ENCODE data around the gene CACNA1E. TPM values are rescaled to one million over a fixed set of nuclear protein-coding genes. Genes with fewer than 3 reads are reported as not detected.
A peak's percentile ranks its signal among the peaks of the same experiment; 100 is the strongest.

CACNA1E gene
- total RNA-seq = not detected in 2 replicates

DNA sequence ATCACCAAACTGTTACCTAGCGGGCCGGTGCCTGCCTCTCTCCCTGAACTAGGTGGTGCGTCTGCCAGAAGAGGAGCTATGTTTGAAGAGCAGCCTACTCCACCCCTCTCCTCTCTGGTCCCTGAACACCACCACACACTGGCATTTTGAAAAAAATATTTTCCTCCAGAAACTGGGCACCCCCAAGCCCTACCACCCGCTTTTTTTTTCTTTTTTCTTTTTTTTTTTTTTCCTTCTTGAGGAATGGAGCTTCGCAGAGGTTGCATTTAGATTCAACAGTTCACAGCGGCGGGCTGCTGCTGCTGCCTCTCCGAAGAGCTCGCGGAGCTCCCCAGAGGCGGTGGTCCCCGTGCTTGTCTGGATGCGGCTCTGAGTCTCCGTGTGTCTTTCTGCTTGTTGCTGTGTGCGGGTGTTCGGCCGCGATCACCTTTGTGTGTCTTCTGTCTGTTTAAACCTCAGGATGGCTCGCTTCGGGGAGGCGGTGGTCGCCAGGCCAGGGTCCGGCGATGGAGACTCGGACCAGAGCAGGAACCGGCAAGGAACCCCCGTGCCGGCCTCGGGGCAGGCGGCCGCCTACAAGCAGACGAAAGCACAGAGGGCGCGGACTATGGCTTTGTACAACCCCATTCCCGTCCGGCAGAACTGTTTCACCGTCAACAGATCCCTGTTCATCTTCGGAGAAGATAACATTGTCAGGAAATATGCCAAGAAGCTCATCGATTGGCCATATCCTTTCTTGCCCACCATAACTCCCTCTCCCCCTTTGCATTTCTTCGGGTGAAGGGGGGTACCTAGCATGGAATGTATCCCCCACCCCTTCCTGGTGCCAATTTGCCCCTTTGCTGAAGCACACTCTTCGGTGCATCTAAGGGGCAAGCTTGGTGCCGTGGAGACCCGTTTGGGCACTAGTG lies at the start of gene CACNA1E:
Gene CACNA1E, plus strand, starts transcription at position 233 of the 911 bp plus-strand sequence. Its CDS starts 228 bp downstream, at position 461.
- Mint-ChIP-seq H3K27ac (no peak within 1 kb of the TSS), H3K4me1 (peaks cover 7% of the 10 kb centered on the region), H3K36me3 (ENCODE audit: low read depth) (no peaks in the 10 kb centered on the region), H3K9me3 (no peaks in the 10 kb centered on the region), H3K27me3 (peaks cover 72% of the 10 kb centered on the region), H3K4me3 (peak within 1 kb of the TSS; percentile 75)
- DNase-seq = no peak
- intact Hi-C loops (cut with micrococcal nuclease) = loop anchor here (10.0 kb wide), 2 partner anchors 911 to 1249 kb away; partner anchors contain the start of genes GLUL and LHX4

DNA sequence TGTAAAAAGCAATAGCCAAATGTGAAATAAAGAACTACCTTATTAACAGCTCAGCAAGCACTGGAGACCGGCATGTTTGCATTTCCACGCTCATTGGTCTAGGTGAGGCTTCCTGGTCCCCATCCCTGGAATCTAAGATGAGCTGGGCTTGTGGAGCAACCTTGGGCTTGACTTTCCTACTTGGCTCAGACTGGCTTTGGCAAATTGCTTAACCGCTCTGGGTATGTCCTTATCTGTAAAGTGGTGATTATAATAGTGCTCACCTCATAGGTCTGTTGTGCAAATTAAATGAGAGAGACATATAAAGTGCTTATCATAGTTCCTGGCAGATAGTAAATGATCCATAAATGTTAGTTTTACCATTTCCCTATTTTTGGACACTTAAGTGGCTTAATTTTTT lies 49.4 kb upstream of the CACNA1E start:
- Mint-ChIP-seq H3K27me3 (peaks cover 35% of the 10 kb centered on the region), H3K4me3 (no peak overlapping the region), H3K9me3 (no peaks in the 10 kb centered on the region), H3K36me3 (ENCODE audit: low read depth) (no peaks in the 10 kb centered on the region), H3K27ac (no peak overlapping the region), H3K4me1 (no peaks in the 10 kb centered on the region)
- intact Hi-C loops (cut with micrococcal nuclease) = no loop called here
- no peak for DNase-seq

DNA sequence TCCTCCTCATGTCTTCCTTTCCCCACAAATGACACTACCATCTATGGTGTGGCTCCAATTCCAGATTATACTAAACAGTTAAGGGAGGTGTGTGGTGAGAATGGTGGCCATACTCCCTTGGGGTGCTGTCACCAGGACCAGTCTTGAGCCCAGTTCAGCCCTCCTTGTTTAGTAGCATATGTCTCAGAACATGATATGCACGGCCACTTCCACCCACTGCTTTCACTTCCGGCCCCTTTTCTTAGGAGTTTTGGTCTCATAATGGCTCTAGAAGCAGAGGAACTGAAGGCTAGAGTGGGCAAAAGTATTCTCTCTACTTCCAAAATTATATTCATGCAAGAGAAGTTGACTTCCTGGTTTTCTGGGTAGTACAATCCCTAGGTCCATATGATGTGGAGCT lies 45.3 kb upstream of the CACNA1E start:
- no peak for DNase-seq
- Mint-ChIP-seq H3K9me3 (no peaks in the 10 kb centered on the region), H3K4me1 (no peaks in the 10 kb centered on the region), H3K4me3 (no peak overlapping the region), H3K27me3 (peaks cover 32% of the 10 kb centered on the region), H3K27ac (no peak overlapping the region), H3K36me3 (ENCODE audit: low read depth) (no peaks in the 10 kb centered on the region)
- intact Hi-C loops (cut with micrococcal nuclease) = no loop called here

DNA sequence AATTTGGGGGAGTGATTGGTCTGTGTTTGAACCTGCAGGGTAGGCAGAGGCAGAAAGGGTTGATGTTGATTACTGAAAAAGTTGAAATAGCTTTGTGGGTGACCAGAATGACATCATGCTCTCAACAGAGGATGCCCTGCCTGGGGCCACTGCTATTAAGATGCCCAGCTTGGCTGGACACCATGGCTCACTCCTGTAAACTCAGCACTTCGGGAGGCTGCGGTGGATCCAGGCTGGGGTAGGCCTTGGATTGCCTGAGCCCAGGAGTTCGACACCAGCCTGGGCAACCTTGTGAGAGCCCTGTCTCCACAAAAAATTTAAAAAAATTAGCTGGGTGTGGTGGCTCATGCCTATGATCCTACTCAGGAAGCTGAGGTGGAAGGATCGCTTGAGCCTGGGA lies 42.8 kb upstream of the CACNA1E start:
- no peak for DNase-seq
- H3K27ac Mint-ChIP-seq = no peak overlapping the region
- intact Hi-C loops (cut with micrococcal nuclease) = no loop called here
- no peaks in the 10 kb centered on the region for H3K36me3 Mint-ChIP-seq (ENCODE audit: low read depth)
- no peaks in the 10 kb centered on the region for H3K4me1 Mint-ChIP-seq
- no peaks in the 10 kb centered on the region for H3K9me3 Mint-ChIP-seq
- no peak overlapping the region for H3K4me3 Mint-ChIP-seq
- H3K27me3 Mint-ChIP-seq = peaks cover 29% of the 10 kb centered on the region

DNA sequence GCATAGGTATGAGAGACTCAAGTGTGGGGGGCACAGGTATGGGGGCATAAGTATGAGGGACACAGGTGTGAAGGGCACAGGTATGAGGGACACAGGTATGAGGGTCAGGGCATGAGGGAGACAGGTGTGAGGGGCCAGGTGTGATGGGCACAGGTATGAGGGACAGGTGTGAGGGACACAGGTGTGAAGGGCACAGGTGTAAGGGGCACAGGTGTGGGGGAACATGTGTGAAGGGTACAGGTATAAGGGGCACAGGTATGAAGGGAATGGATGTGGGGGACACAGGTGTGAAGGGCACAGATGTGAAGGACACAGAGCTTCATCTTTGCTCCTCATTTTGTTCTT lies 41.2 kb upstream of the CACNA1E start:
- H3K36me3 Mint-ChIP-seq (ENCODE audit: low read depth) = no peaks in the 10 kb centered on the region
- no peaks in the 10 kb centered on the region for H3K9me3 Mint-ChIP-seq
- no peak overlapping the region for H3K4me3 Mint-ChIP-seq
- no peak overlapping the region for H3K27ac Mint-ChIP-seq
- H3K4me1 Mint-ChIP-seq = no peaks in the 10 kb centered on the region
- DNase-seq = no peak
- intact Hi-C loops (cut with micrococcal nuclease) = no loop called here
- H3K27me3 Mint-ChIP-seq = peaks cover 25% of the 10 kb centered on the region

DNA sequence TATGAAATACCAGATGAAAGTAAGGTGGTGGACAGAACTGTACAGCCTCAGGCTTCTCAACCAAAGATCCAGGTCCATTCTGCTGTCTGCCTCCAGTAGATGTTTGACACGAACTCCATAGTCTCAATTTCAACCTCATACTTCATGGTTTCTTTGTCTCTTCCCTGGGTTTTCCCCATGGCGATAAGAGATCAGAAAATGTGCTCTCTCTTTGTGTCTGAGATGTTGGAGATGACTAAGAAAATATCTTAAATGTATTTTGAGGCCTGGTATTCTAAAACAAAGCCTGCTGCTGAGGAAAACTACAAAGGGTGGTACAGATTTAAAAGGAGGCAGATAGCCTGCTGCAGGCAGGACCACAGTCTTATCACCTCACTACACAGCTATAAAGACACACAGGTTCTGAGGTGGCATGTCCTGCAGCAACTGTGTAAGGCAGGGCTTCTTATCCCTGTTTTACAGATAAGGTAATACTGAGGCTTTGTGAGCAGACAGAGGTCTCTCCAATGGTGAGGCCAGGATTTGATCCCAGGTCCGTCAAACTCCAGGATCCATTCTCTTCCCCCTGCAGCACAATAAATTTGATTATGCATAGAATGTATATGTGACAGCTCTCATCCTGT lies 40.0 kb upstream of the CACNA1E start:
- Mint-ChIP-seq H3K9me3 (no peaks in the 10 kb centered on the region), H3K27ac (no peak overlapping the region)

DNA sequence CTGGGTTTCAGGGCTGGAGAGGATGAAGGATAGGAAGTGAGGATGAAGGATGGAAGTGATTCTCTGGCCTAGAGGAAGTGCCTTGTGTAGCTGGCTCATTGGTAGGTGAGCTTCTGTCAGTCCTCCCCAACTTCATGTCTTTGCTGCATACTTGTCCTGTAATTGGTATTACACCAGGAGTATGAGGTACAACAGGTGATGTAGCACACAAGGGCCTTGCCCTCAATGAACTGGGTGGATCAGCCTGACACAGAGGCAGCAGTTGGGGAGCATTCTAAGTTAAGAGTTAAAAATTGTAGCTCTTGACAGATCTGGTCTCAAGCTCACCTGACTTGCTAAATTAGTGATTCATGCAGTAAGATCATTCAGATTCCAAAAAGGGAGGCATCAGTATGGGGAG lies 37.9 kb upstream of the CACNA1E start:
- Mint-ChIP-seq H3K4me3 (no peak overlapping the region), H3K27ac (no peak overlapping the region), H3K9me3 (no peaks in the 10 kb centered on the region), H3K4me1 (no peaks in the 10 kb centered on the region), H3K36me3 (ENCODE audit: low read depth) (no peaks in the 10 kb centered on the region), H3K27me3 (peaks cover 11% of the 10 kb centered on the region)
- intact Hi-C loops (cut with micrococcal nuclease) = no loop called here
- no peak for DNase-seq

More for the DNA sequence above, 40.0 kb upstream of the CACNA1E start:
- no peaks in the 10 kb centered on the region for H3K36me3 Mint-ChIP-seq (ENCODE audit: low read depth)
- H3K4me1 Mint-ChIP-seq = no peaks in the 10 kb centered on the region
- DNase-seq = no peak
- no peak overlapping the region for H3K4me3 Mint-ChIP-seq
- H3K27me3 Mint-ChIP-seq = peaks cover 15% of the 10 kb centered on the region
- intact Hi-C loops (cut with micrococcal nuclease) = no loop called here

DNA sequence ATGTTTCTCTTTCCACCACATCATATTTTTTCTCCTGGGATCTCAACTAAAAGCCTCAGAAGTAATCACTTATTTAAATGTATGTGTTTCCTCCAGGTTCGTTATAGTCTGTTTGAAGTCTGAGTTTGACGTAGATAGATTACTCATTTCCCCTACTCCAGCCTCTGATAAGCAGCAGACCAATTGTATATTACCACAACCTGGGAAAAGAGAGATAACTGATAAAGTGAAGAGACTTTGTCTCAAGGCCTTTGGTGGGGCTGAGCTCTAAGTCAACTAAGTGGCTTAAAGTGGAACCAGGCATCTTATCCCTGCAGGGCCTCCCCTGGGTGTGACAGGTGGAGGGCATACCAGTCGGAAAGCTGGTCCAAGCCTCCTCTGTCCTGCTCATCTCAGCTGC lies 34.9 kb upstream of the CACNA1E start:
- no peak overlapping the region for H3K4me3 Mint-ChIP-seq
- H3K4me1 Mint-ChIP-seq = no peaks in the 10 kb centered on the region
- no peaks in the 10 kb centered on the region for H3K36me3 Mint-ChIP-seq (ENCODE audit: low read depth)
- H3K27me3 Mint-ChIP-seq = peaks cover 11% of the 10 kb centered on the region
- intact Hi-C loops (cut with micrococcal nuclease) = no loop called here
- no peak overlapping the region for H3K27ac Mint-ChIP-seq
- DNase-seq = no peak
- H3K9me3 Mint-ChIP-seq = no peaks in the 10 kb centered on the region

DNA sequence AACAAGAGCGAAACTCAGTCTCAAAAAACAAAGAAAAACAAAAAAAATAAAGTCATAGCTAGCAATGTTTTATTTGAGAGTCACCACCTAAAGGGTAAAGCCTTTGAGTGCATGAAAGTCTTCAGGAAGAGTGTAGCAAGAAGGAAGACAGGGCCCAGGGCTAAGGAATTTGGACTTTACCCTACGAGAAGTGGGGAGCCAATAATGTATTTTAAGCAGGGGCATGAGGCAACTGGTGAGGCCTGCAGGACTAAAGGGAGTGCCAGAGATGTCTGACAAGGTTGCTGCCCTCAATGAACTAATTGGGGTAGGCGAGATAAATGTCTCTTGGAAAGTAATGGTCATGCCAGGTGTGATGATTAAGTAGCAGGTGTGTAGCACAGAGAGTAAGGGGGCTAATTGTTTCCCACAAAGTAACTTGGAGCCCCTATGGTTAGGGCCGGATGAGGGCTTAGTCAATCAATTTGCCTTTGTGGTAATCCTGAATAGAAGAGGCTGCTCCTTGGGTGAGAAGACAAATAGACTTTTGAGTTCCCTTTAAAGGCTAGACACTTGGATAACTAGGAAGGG lies 31.6 kb upstream of the CACNA1E start:
- no peak overlapping the region for H3K4me3 Mint-ChIP-seq
- intact Hi-C loops (cut with micrococcal nuclease) = no loop called here

DNA sequence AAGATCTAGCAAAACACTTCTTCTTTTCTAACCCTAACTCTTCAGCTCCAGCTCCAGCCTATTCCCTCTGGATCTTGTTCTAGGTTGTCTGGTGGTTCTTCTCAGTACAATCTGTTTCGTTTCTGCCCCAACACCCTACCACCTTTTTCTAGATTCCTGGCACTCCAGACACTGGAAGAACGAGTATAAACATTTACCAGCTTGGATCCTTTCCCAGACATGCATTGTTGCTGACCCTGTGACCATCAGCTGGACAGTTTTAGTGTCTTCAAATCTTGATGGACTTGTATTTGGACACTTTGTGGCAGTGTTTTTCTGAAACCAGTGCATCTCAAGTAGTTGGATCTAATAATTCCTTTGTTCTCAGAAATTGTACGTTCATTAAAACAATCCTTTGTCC lies 30.6 kb upstream of the CACNA1E start:
- Mint-ChIP-seq H3K27me3 (peaks cover 4% of the 10 kb centered on the region), H3K9me3 (no peaks in the 10 kb centered on the region), H3K4me1 (no peaks in the 10 kb centered on the region), H3K27ac (no peak overlapping the region), H3K4me3 (no peak overlapping the region), H3K36me3 (ENCODE audit: low read depth) (no peaks in the 10 kb centered on the region)
- DNase-seq = no peak
- intact Hi-C loops (cut with micrococcal nuclease) = no loop called here

More for the DNA sequence above, 31.6 kb upstream of the CACNA1E start:
- Mint-ChIP-seq H3K27ac (no peak overlapping the region), H3K36me3 (ENCODE audit: low read depth) (no peaks in the 10 kb centered on the region), H3K4me1 (no peaks in the 10 kb centered on the region), H3K27me3 (peaks cover 4% of the 10 kb centered on the region), H3K9me3 (no peaks in the 10 kb centered on the region)
- no peak for DNase-seq

DNA sequence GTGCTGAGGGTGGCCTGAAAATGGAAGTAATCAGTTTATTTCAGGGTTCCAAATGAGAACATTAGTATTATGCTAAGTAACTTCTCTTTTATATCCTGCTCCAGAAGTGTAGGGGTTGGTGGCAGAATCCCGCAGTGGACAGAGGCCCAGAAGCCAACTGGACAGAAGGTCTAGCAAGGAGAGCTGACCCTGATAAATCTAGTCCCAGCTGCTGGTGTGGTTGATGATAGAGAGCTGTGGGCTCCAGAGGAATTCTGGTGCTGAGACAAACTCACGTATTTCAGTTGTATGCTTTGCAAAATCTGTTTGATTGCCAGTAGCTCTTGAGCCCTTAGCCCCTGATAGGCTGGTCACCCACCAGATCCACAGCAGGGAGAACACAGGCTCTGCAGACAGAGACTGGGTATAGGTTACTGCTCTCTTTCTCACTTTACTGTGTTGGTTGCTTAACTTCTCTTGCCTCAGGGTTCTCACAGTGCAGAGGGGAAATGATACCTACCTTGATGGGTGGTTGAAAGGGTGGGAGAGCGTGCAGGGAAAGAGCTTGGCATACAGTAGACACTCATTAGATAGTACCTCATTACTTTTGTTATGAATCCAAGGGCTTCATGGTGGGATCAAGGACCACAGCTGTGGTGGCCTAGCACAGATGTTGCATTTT lies 29.6 kb upstream of the CACNA1E start:
- no peaks in the 10 kb centered on the region for H3K9me3 Mint-ChIP-seq
- no peak for DNase-seq
- no peak overlapping the region for H3K4me3 Mint-ChIP-seq
- no peak overlapping the region for H3K27ac Mint-ChIP-seq
- intact Hi-C loops (cut with micrococcal nuclease) = no loop called here
- no peaks in the 10 kb centered on the region for H3K4me1 Mint-ChIP-seq
- no peaks in the 10 kb centered on the region for H3K36me3 Mint-ChIP-seq (ENCODE audit: low read depth)
- peaks cover 4% of the 10 kb centered on the region for H3K27me3 Mint-ChIP-seq

DNA sequence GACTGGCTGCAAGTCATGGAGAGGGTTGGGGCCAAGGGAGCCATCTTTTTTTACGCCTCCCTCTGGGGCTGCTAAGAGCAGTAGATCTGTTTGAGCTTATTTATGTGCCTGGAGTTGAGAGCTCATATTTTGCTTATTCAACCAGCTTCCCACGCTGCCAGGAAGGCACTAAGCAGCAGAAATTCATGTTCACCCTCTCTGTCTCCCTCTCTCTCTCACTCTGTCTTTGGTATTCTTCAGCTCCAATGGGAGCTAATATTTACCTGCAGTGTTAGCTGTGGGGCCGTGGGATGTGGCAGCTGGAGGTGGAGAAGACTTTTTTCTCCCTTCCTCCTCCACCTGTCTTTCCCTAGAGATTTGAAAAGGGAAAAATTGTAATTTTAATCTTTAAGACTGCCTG lies 26.8 kb upstream of the CACNA1E start:
- Mint-ChIP-seq H3K27me3 (peaks cover 5% of the 10 kb centered on the region), H3K27ac (no peak overlapping the region), H3K4me1 (no peaks in the 10 kb centered on the region), H3K36me3 (ENCODE audit: low read depth) (no peaks in the 10 kb centered on the region), H3K9me3 (no peaks in the 10 kb centered on the region), H3K4me3 (no peak overlapping the region)
- intact Hi-C loops (cut with micrococcal nuclease) = no loop called here
- no peak for DNase-seq

DNA sequence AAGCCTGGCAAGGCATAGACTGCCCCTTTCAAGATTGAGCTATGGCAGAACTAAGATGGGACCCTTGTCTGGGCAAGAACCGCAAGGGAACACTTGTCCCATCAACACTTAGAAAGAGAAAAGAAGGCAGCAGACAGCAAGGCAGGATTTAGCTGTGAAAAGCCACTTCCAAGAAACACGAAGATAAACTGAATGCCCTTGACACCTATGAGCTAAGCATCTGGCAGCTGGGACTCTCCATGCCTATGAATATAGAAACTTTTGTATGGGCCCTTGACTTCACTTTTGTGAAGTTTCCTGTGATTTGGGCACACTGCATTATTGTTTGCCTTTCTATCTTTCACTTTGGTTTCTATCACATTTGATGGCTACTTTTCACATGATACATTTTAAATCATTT lies 24.9 kb upstream of the CACNA1E start:
- H3K4me1 Mint-ChIP-seq = no peaks in the 10 kb centered on the region
- intact Hi-C loops (cut with micrococcal nuclease) = no loop called here

DNA sequence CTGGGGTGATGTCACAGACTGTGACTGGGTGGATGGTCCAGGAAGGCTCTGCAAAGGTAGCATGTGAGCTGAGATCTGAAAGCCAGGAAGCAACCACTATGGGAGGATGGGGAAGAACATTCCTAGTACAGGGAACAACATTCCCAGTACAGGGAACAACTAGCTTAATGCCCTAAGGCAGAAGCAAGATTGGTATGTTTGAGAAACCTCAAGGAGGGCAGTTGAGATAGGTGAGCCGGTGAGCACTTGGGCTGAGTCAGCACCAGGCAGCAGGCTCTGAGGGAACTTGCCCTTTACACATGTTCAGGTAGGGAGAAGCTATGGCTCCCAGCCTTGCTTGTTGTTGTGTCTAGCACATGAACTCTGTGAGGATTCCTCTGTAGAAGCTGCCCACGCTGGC lies 24.2 kb upstream of the CACNA1E start:
- Mint-ChIP-seq H3K4me1 (no peaks in the 10 kb centered on the region), H3K27me3 (peaks cover 7% of the 10 kb centered on the region), H3K27ac (no peak overlapping the region), H3K9me3 (no peaks in the 10 kb centered on the region), H3K36me3 (ENCODE audit: low read depth) (no peaks in the 10 kb centered on the region), H3K4me3 (no peak overlapping the region)
- DNase-seq = no peak
- intact Hi-C loops (cut with micrococcal nuclease) = no loop called here

More for the DNA sequence above, 24.9 kb upstream of the CACNA1E start:
- DNase-seq = no peak
- Mint-ChIP-seq H3K27me3 (peaks cover 5% of the 10 kb centered on the region), H3K9me3 (no peaks in the 10 kb centered on the region), H3K27ac (no peak overlapping the region), H3K4me3 (no peak overlapping the region), H3K36me3 (ENCODE audit: low read depth) (no peaks in the 10 kb centered on the region)
